ENCODE measurements around the gene PTBP3. TPM values are rescaled to one million over a fixed set of nuclear protein-coding genes. Genes with fewer than 3 reads are reported as not detected.

The PTBP3 gene
- polyA plus RNA-seq, 3 donors, result 33.6 to 68.3 (median 51.4) TPM

- Mint-ChIP-seq H3K27ac (no peak overlapping the region), H3K36me3 (peaks cover 50 to 61% of the 10 kb centered on the region in 2 donors), H3K4me1 (peaks cover 2% of the 10 kb centered on the region), H3K4me3 (no peak overlapping the region), H3K27me3 (ENCODE audit: low read depth in 3 of 3) (no peaks in the 10 kb centered on the region), H3K9me3 (peaks cover 0 to 1% (median 0%) of the 10 kb centered on the region in 7 donors)
- Histone ChIP-seq H4K20me1 (ENCODE audit: insufficient read depth, low read length) (peaks cover 61% of the 10 kb centered on the region), H3K9ac (ENCODE audit: insufficient read depth, low read length, poor library complexity, severe bottlenecking) (no peak overlapping the region), H3K4me2 (replicated peaks; ENCODE audit: extremely low read depth, low read length, poor library complexity, severe bottlenecking) (no peak overlapping the region), H3K79me2 (ENCODE audit: insufficient read depth, low read length) (peaks cover 8% of the 10 kb centered on the region), H3K4me1 (ENCODE audit: control insufficient read depth in 1 of 2, insufficient read depth in 2 of 2, low read length in 2 of 2) (no peaks in the 10 kb centered on the region), H2AFZ (ENCODE audit: insufficient read depth, low read depth, low read length, poor library complexity, severe bottlenecking) (no peak overlapping the region), H3K27ac (ENCODE audit: low read depth in 1 of 2, low read length in 2 of 2) (no peak overlapping the region), H3K9me3 (replicated peaks in 1 of 2; ENCODE audit: control insufficient read depth in 1 of 2, insufficient read depth in 1 of 2, low read length in 2 of 2) (no peaks in the 10 kb centered on the region), H3K36me3 (replicated peaks in 1 of 2; ENCODE audit: control insufficient read depth in 1 of 2, insufficient read depth in 2 of 2, low read length in 2 of 2) (peaks cover 41 to 75% of the 10 kb centered on the region in 2 donors), H3K27me3 (ENCODE audit: control insufficient read depth in 2 of 2, insufficient read depth in 2 of 2, low read length in 2 of 2) (no peaks in the 10 kb centered on the region), H3K4me3 (replicated peaks in 1 of 3; ENCODE audit: low read depth in 2 of 3, low read length in 3 of 3) (no peak overlapping the region)
- intact Hi-C loops (cut with micrococcal nuclease), result no loop called here
- WGBS (ENCODE audit: insufficient coverage), result no CpG with 5 or more reads among the region's 5 CpGs
- TF ChIP-seq, protein P1, sequence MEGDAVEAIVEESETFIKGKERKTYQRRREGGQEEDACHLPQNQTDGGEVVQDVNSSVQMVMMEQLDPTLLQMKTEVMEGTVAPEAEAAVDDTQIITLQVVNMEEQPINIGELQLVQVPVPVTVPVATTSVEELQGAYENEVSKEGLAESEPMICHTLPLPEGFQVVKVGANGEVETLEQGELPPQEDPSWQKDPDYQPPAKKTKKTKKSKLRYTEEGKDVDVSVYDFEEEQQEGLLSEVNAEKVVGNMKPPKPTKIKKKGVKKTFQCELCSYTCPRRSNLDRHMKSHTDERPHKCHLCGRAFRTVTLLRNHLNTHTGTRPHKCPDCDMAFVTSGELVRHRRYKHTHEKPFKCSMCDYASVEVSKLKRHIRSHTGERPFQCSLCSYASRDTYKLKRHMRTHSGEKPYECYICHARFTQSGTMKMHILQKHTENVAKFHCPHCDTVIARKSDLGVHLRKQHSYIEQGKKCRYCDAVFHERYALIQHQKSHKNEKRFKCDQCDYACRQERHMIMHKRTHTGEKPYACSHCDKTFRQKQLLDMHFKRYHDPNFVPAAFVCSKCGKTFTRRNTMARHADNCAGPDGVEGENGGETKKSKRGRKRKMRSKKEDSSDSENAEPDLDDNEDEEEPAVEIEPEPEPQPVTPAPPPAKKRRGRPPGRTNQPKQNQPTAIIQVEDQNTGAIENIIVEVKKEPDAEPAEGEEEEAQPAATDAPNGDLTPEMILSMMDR (IDR thresholded peaks at IDR 0.05), result no peak
- DNase-seq, result no peak
Observed at GRCh38 chr9:112252194-112252593, 81.2 kb downstream of the PTBP3 start.

- H3K4me3 ChIP-seq (replicated peaks in 1 of 3; ENCODE audit: low read depth in 2 of 3, low read length in 3 of 3), result no peak overlapping the region
- WGBS (ENCODE audit: insufficient coverage), result no CpG with 5 or more reads among the region's 1 CpG
- Mint-ChIP-seq H3K9me3 (peaks cover 0 to 1% (median 0%) of the 10 kb centered on the region in 7 donors), H3K36me3 (peaks cover 56 to 75% of the 10 kb centered on the region in 2 donors), H3K4me1 (peaks cover 2% of the 10 kb centered on the region), H3K27me3 (ENCODE audit: low read depth in 3 of 3) (no peaks in the 10 kb centered on the region), H3K27ac (peak overlapping the region in 1 of 7 donors; percentile 48), H3K4me3 (no peak overlapping the region)
- H3K9ac ChIP-seq (ENCODE audit: insufficient read depth, low read length, poor library complexity, severe bottlenecking), result no peak overlapping the region
- H3K9me3 ChIP-seq (replicated peaks in 1 of 2; ENCODE audit: control insufficient read depth in 1 of 2, insufficient read depth in 1 of 2, low read length in 2 of 2), result no peaks in the 10 kb centered on the region
- H4K20me1 ChIP-seq (ENCODE audit: insufficient read depth, low read length), result peaks cover 47% of the 10 kb centered on the region
- DNase-seq, result no peak
- intact Hi-C loops (cut with micrococcal nuclease), result no loop called here
- H2AFZ ChIP-seq (ENCODE audit: insufficient read depth, low read depth, low read length, poor library complexity, severe bottlenecking), result no peak overlapping the region
- H3K4me1 ChIP-seq (ENCODE audit: control insufficient read depth in 1 of 2, insufficient read depth in 2 of 2, low read length in 2 of 2), result no peaks in the 10 kb centered on the region
- peaks cover 6% of the 10 kb centered on the region for H3K79me2 ChIP-seq (ENCODE audit: insufficient read depth, low read length)
- H3K27ac ChIP-seq (ENCODE audit: low read depth in 1 of 2, low read length in 2 of 2), result no peak overlapping the region
- H3K4me2 ChIP-seq (replicated peaks; ENCODE audit: extremely low read depth, low read length, poor library complexity, severe bottlenecking), result no peak overlapping the region
- TF ChIP-seq, protein P1 (IDR thresholded peaks at IDR 0.05), result no peak
- H3K27me3 ChIP-seq (ENCODE audit: control insufficient read depth in 2 of 2, insufficient read depth in 2 of 2, low read length in 2 of 2), result no peaks in the 10 kb centered on the region
- peaks cover 46 to 89% of the 10 kb centered on the region in 2 donors for H3K36me3 ChIP-seq (replicated peaks in 1 of 2; ENCODE audit: control insufficient read depth in 1 of 2, insufficient read depth in 2 of 2, low read length in 2 of 2)
Observed at GRCh38 chr9:112249277-112249676, 84.1 kb downstream of the PTBP3 start.

Measured in CD14-positive monocyte (primary cell).